ENCODE results near the gene SLC26A11.

Gene SLC26A11

GRCh38 chr17:80220054-80220735 is at the start of gene SLC26A11, which contains the start of gene SGSH:
TSS of gene SLC26A11 (plus strand) at chr17:80220427. CDS start at chr17:80221561, 1,134 bp downstream.
TSS of gene SGSH (minus strand) at chr17:80220333. CDS start at chr17:80220313, 20 bp downstream.
- peak; percentile 62 to 75 for DNase-seq

DNA sequence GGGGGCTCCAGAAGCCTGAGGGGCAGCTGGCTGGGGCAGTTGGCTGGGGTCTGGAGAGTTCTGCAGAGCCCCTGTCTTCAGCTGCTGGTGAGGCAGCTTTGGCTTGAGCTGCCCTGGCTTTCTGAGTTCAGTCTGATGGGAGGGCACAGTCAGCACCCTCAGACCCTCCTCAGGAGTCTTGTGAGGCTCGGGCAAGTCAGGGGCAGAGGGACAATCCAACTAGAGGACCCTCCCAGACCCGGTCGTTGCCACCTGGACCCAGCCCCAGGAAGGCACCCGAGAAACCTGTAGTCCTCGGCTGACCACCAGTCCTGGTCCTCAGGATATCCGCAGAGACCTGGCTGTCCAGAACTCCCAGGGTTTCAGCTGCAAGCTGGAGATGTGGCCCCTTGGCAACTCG is 48.5 kb upstream of the SLC26A11 start:
- no peak for DNase-seq

DNA sequence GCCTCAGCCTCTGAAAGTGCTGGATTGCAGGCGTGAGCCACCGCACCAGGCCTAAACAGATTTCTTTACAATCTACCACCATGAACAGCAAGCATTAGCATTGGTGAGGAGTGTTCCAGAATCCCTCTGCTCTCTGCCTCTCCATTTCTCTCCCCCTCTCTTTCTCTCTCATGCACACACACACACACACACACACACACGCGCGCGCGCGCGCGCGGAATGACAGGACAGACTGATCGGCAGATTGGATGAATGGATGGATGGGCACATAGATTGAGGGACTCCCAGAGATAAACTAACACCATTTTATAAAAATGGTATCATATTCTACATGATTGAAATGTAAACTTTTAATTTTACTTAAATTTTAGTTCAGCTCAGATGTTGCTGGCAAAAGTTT is 47.1 kb upstream of the SLC26A11 start:
- no peak for DNase-seq

DNA sequence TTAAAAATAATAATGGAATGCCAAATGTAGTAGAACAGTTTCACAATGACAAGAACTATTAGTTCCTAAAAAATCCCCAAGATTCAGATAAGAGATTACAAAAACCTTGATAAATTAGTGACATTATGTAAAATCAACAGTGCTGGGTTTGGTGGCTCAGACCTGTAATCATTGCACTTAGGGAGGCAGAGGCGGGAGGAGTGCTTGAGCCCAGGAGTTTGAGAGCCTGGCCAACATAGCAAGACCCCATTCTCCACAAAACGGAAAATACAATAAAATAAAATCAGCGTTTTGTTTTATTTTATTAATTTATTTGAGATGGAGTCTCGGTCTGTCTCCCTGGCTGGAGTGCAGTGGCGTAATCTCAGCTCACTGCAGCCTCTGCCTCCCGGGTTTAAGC is 46.3 kb upstream of the SLC26A11 start:
- DNase-seq = no peak

DNA sequence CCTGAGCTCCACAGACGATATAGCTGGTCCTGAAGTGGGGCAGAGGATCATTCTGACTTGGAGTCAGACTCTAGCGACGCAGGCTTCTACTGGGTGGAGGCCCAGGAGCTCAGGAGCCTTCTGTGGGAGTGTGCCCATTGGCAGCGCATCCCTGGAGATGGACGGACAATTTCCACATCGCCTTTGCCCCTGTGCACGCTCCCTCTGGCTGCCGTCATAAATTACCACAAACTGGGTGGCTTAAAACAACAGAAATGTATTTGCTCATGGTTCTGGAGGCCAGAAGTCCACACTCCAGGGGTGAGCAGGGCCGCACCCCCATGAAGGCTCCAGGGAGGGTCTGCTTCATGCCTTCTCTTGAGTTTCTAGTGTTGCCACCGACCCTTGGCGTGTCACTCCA is 43.5 kb upstream of the SLC26A11 start:
- no peak for DNase-seq

DNA sequence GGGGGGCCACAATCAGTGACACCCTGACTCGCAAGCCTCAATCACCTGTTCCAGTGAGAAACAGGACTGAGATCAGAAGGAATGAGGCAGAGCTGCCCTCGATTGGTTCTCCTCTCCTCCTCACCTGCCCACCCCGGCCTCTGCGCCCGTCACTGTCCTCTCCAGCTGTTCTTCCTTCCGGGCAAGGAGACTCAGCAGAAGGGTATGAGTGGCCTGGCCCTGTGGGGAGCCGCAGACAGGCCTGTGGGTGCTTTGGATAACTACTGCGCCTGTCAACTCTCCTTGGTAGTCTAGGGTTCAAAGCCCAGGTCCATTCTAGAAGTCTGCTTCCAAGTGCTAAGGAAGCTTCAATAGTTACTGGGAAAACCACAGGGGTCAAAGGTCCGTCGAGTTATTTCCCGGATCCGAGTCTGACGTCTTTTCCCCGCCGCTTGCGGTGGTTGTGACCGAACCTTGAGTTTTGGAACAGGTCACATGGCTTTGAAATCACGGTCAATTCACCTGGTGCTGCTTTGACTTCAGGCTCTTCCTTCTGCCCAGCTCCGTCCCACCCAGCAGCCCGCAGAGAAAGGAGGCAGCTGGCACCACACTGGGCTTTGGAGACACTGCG is 42.1 kb upstream of the SLC26A11 start:
- DNase-seq = no peak

DNA sequence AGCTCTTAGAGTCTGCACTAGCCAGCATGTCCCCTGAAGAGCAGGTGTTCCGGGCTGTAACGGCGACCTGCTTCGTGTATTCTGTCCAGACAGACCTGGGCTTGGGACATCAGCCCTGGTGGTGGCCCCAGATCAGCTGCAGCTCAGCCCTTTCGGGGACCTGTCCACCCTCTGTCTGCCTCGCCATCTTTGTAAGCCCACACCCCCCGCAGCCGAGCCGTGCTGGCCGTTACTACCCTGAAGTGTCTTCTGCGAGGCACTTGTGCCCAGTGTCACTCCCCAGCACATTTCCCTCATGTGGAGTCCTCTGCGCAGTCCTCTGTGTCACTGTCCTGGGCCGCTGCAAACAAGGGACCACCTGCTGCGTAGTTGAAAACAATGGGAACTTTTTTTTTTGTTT is 40.0 kb upstream of the SLC26A11 start:
- DNase-seq = no peak

GRCh38 chr17:80181431-80181830 is 38.8 kb upstream of the SLC26A11 start:
- DNase-seq = no peak

- DNase-seq = no peak
These were observed 37.9 kb upstream of the SLC26A11 start for GRCh38 chr17:80182118-80182844.

GRCh38 chr17:80182845-80183223 is 37.4 kb upstream of the SLC26A11 start:
- DNase-seq = no peak

GRCh38 chr17:80183581-80184422 is 36.4 kb upstream of the SLC26A11 start:
- no peak for DNase-seq

- no peak for DNase-seq
These were observed 35.9 kb upstream of the SLC26A11 start for GRCh38 chr17:80184423-80184714.

DNA sequence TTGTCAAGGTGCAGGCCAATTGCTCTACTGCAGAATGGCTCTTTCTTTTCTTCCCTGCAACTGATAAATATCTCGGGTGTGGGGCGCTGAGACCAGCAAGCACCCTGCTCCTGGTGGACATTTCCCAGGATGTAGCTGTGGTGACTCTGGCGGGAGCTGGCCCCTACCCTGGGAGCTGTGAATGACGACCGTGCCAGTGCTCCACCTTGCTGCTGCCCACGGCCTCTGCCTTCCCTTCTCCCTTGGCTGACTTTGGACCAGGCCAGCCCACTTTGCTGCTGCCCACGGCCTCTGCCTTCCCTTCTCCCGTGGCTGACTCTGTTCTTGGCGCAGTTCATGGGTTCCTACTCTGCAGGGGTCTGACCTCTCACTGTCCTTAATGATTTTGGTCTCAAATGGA is 34.3 kb upstream of the SLC26A11 start:
- DNase-seq = no peak

- DNase-seq = no peak
These were observed 33.1 kb upstream of the SLC26A11 start for GRCh38 chr17:80187090-80187489.

DNA sequence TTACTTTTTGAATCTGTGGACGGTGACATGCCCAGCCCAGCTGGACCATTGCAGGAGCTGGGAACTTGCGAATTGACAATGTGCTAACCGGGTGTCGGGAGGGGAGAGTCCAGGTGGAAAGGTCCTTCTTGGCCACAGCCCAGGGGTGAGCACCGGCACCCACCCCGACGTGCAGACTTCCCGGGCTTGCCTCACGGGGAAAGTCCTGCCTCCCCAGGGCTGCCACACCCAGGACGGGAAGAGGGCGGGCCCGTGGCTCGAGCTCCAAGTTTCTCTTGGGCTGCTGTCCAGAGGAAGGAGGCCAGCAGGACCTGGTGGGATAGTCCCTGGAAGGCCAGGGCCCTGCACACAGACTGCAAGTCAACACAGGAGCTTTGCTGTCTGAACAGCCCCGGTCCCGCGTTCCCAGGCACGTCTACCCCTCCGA is 32.7 kb upstream of the SLC26A11 start:
- no peak for DNase-seq

DNA sequence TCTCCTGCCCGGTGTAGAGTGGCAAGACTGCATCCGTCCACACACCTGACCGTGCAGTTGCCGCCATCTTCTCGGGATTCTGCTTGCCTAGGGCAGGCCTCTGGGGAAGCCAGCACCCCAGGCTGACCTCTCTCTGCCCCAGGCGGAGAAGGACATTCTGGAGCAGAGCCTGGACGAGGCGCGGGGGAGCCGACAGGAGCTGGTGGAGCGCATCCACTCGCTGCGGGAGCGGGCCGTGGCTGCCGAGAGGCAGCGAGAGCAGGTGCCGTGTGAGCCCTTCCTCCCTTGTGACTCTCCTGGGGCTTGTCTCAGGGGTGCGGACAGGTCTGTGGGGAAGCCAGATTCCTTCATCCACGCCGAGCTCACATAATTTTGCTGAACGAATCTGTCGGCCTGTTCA is 30.6 kb upstream of the SLC26A11 start:
- no peak for DNase-seq

DNA sequence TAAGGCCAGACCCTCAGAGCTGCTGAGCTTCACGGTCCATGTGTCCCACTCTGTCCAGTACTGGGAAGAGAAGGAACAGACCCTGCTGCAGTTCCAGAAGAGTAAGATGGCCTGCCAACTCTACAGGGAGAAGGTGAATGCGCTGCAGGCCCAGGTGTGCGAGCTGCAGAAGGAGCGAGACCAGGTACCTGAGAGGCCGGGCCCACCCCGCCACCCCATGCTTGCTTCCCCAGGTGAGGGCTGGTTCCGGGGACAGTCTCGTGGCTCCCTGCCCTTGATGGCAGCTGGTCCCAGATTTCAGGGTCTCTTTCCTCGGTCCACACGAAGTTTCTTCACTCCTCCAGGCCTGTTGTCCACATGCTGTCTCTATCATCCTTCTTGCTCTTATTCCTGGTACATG is 29.5 kb upstream of the SLC26A11 start:
- no peak for DNase-seq

GRCh38 chr17:80191192-80191591 is 29.0 kb upstream of the SLC26A11 start:
- no peak for DNase-seq

DNA sequence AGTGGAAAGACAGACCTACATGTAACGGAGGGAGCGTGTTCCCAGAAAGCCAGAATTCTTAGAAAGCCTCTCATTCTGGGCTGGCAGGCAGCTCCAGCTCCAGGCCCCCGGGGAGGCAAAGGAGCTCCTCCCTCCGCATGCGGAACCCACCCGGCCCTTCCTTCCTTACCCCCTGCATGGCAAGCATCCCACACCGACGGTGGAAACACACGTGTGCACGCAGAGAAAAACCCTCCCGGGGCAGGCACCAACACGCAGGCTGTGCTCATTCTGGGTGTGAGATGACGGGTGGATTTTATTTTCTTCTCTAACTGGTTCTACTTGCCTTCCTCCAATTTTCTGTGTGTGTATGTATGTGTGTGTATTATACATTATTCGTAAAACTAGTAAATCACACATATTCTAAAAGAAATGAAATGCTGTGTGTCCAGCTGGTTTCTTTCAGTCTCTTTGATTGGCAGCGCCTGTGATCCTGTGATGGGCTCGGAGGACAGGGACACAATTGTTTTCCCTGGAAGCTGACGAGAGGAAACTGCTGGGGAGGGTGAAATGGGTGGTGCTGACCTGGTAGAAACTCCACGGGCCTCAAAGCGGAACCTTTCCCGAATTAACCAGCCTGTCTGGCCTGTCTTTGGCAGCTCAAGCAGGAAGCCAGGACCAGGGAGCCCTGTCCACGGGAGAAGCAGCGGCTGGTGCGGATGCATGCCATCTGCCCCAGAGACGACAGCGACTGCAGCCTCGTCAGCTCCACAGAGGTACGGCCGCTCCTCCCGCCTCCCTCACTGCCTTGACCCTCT is 28.2 kb upstream of the SLC26A11 start:
- peak in 1 of 2 experiments; percentile 18 for DNase-seq

GRCh38 chr17:80195141-80195540 is 25.1 kb upstream of the SLC26A11 start:
- DNase-seq = no peak

GRCh38 chr17:80195671-80196529 is 24.3 kb upstream of the SLC26A11 start:
- DNase-seq = peak in 1 of 2 experiments; percentile 25

Data from NCI-H524 (cell line).